ENCODE results near the gene TMEM176A.

GRCh38 chr7:150801242-150801945 lies 825 bp downstream of the TMEM176A start:
- TF ChIP-seq, protein P1, sequence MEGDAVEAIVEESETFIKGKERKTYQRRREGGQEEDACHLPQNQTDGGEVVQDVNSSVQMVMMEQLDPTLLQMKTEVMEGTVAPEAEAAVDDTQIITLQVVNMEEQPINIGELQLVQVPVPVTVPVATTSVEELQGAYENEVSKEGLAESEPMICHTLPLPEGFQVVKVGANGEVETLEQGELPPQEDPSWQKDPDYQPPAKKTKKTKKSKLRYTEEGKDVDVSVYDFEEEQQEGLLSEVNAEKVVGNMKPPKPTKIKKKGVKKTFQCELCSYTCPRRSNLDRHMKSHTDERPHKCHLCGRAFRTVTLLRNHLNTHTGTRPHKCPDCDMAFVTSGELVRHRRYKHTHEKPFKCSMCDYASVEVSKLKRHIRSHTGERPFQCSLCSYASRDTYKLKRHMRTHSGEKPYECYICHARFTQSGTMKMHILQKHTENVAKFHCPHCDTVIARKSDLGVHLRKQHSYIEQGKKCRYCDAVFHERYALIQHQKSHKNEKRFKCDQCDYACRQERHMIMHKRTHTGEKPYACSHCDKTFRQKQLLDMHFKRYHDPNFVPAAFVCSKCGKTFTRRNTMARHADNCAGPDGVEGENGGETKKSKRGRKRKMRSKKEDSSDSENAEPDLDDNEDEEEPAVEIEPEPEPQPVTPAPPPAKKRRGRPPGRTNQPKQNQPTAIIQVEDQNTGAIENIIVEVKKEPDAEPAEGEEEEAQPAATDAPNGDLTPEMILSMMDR (IDR thresholded peaks at IDR 0.05) = no peak
- TF ChIP-seq SIN3A (IDR thresholded peaks at IDR 0.05; ENCODE audit: borderline replicate concordance, insufficient read depth, low read depth, low read length) (no peak), POLR2AphosphoS5 (IDR thresholded peaks at IDR 0.05; ENCODE audit: low read depth, low read length) (no peak)
